M059J (cell line): ENCODE data around the gene GFRA1. TPM values are rescaled to one million over a fixed set of nuclear protein-coding genes. Genes with fewer than 3 reads are reported as not detected.
"Not testable (repeated sequence)": the region's sequence is repeated elsewhere in the genome, so short reads cannot be mapped to it uniquely, and the experiment has no call there.

Experiments used
- DNase-seq: peaks from one replicate; pipeline ENCODE4 v3.0.0-alpha.2; 2012; ENCODE audit warnings: low read depth
- total RNA-seq: library from RNA; depleted of rRNA; stranded (reverse); fragments of >200 nt; shearing (Covaris generic); gene quantifications from 2 replicates; pipeline ENCODE4 v1.2.3, GENCODE V29; 2014

The GFRA1 gene
- total RNA-seq, 1 experiment from 2014 or later = 49.4 TPM

GRCh38 chr10:116197946-116198675, 74.9 kb downstream of the GFRA1 start:
- no peak for DNase-seq

- no peak for DNase-seq
Measured at GRCh38 chr10:116195583-116195982, 77.4 kb downstream of the GFRA1 start.

GRCh38 chr10:116195039-116195438, 78.0 kb downstream of the GFRA1 start:
- DNase-seq = no peak

GRCh38 chr10:116194061-116194460, 78.9 kb downstream of the GFRA1 start:
- DNase-seq = no peak

GRCh38 chr10:116190883-116191282, 82.1 kb downstream of the GFRA1 start:
- DNase-seq = no peak

- DNase-seq = no peak
Measured at GRCh38 chr10:116186273-116186672, 86.7 kb downstream of the GFRA1 start.

- no peak for DNase-seq
Measured at GRCh38 chr10:116185199-116185867, 87.7 kb downstream of the GFRA1 start.

GRCh38 chr10:116184512-116184794, 88.6 kb downstream of the GFRA1 start:
- no peak for DNase-seq

GRCh38 chr10:116183733-116184511, 89.1 kb downstream of the GFRA1 start:
- DNase-seq = peak; percentile 72

GRCh38 chr10:116182426-116182825, 90.6 kb downstream of the GFRA1 start:
- DNase-seq = no peak

GRCh38 chr10:116178086-116178605, 94.9 kb downstream of the GFRA1 start:
- DNase-seq = no peak

- DNase-seq = no peak
Measured at GRCh38 chr10:116175231-116175630, 97.8 kb downstream of the GFRA1 start.

- peak; percentile 22 for DNase-seq
Measured at GRCh38 chr10:116171505-116171904, 101.5 kb downstream of the GFRA1 start.

- peak; percentile 46 for DNase-seq
Measured at GRCh38 chr10:116170815-116171250, 102.2 kb downstream of the GFRA1 start.

- DNase-seq = no peak
Measured at GRCh38 chr10:116169782-116170445, 103.1 kb downstream of the GFRA1 start.

- peak; percentile 20 for DNase-seq
Measured at GRCh38 chr10:116168745-116169144, 104.3 kb downstream of the GFRA1 start.

GRCh38 chr10:116168329-116168728, 104.7 kb downstream of the GFRA1 start:
- peak; percentile 27 for DNase-seq

- DNase-seq = not testable (repeated sequence)
Measured at GRCh38 chr10:116165941-116166340, 107.1 kb downstream of the GFRA1 start.

GRCh38 chr10:116164291-116164690, 108.7 kb downstream of the GFRA1 start:
- DNase-seq = no peak

- no peak for DNase-seq
Measured at GRCh38 chr10:116163333-116164131, 109.5 kb downstream of the GFRA1 start.

GRCh38 chr10:116162851-116163250, 110.2 kb downstream of the GFRA1 start:
- no peak for DNase-seq
